ENCODE results near the gene CYP21A2. TPM values are rescaled to one million over a fixed set of nuclear protein-coding genes. Genes with fewer than 3 reads are reported as not detected.
"Not testable (repeated sequence)": the region's sequence is repeated elsewhere in the genome, so short reads cannot be mapped to it uniquely, and the experiment has no call there.

The CYP21A2 gene
- total RNA-seq, 4 donors from 2014 or later, result 0.16 to 0.41 TPM; not detected in 2

DNA sequence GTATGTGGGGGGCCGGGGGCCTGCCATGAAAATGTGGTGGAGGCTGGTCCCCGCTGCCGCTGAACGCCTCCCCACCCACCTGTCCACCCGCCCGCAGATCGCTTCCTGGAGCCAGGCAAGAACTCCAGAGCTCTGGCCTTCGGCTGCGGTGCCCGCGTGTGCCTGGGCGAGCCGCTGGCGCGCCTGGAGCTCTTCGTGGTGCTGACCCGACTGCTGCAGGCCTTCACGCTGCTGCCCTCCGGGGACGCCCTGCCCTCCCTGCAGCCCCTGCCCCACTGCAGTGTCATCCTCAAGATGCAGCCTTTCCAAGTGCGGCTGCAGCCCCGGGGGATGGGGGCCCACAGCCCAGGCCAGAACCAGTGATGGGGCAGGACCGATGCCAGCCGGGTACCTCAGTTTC is 30.2 kb upstream of the CYP21A2 start:
- H3K36me3 ChIP-seq; H3K27ac ChIP-seq; H3K27me3 ChIP-seq; ATAC-seq; DNase-seq; H3K9me3 ChIP-seq; H3K4me1 ChIP-seq; H3K4me3 ChIP-seq; in situ Hi-C loops (cut with MboI; ENCODE audit: low sequenced_read_pairs in 4 of 4); intact Hi-C loops (cut with DNase I; ENCODE audit: low total_unique reads): not testable (repeated sequence)

DNA sequence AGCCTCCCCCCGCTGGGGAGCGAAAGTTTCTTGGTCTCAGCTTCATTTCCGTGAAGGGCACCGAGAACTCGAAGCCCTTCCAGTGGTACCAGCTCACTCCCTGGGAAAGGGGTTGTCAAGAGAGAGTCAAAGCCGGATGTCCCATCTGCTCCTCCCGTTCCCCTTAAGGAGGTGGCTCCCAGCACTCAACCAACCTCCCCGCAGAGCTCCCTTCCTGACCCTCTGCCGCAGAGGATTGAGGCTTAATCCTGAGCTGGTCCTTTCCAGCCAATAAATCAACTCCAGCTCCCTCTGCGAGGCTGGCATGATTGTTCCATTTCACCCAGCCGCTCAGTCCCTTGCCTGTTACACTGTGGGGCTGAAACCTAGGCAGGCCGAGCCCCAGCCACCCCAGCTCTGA is 29.6 kb upstream of the CYP21A2 start:
- H3K27ac ChIP-seq; H3K27me3 ChIP-seq; H3K36me3 ChIP-seq; H3K4me1 ChIP-seq; DNase-seq; in situ Hi-C loops (cut with MboI; ENCODE audit: low sequenced_read_pairs in 4 of 4); H3K4me3 ChIP-seq; H3K9me3 ChIP-seq; intact Hi-C loops (cut with DNase I; ENCODE audit: low total_unique reads); ATAC-seq: not testable (repeated sequence)

DNA sequence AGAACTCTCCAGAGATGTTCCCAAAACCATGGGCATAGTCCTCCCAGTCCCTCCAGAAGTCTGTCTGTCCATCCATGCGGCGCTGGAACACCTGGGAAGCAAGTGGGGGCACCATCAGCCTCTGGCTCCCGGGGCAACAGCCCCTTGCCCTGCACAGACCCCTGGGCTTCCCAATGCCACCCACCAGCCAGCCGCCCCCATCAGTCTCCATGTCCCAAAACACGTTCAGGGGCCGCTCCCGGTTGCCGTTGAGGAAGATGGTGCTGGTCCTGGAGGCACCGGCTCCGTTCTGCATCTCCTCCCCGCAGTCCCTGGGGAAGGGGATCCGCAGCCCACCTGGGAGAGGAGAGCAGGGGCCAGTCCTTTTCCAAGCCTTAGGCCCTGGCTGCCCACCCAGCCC is 28.7 kb upstream of the CYP21A2 start:
- ATAC-seq; H3K36me3 ChIP-seq; intact Hi-C loops (cut with DNase I; ENCODE audit: low total_unique reads); H3K4me3 ChIP-seq; H3K27ac ChIP-seq; H3K27me3 ChIP-seq; in situ Hi-C loops (cut with MboI; ENCODE audit: low sequenced_read_pairs in 4 of 4); H3K4me1 ChIP-seq; DNase-seq; H3K9me3 ChIP-seq: not testable (repeated sequence)

DNA sequence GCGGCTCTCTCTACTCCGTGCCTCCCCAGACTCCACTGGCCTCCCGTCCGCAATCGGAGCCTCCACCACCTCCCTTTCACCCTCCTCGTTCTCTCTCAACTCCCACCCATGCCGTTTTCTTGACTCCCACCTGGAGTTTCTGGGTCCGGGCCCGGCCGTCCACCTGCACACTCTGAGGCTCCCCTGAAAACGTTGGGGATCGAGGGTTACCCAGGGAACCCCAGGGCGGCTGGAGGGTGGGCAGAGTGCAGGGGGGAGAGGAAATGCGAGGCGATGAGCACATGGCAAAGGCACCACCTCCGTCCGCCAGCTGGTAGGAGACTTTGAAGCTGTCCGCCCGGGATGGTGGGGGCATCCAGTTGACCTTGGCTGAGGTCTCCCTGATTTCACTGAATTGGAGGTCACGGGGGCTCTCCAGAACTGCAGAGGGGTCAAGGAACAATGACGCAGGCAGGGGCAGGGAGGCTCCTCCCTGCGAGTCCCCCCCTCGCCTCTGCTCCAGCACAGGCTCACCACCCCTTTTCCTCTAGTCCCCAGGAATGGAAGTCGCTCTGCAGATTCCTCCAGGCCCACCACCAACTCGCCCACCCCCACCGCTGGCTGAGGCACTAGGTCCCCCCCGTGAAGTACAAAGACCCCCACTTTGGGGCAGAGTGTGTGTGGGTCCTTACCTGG is 27.2 kb upstream of the CYP21A2 start:
- H3K9me3 ChIP-seq; DNase-seq; ATAC-seq; H3K4me3 ChIP-seq; intact Hi-C loops (cut with DNase I; ENCODE audit: low total_unique reads); H3K4me1 ChIP-seq; H3K36me3 ChIP-seq; H3K27me3 ChIP-seq; in situ Hi-C loops (cut with MboI; ENCODE audit: low sequenced_read_pairs in 4 of 4); H3K27ac ChIP-seq: not testable (repeated sequence)

DNA sequence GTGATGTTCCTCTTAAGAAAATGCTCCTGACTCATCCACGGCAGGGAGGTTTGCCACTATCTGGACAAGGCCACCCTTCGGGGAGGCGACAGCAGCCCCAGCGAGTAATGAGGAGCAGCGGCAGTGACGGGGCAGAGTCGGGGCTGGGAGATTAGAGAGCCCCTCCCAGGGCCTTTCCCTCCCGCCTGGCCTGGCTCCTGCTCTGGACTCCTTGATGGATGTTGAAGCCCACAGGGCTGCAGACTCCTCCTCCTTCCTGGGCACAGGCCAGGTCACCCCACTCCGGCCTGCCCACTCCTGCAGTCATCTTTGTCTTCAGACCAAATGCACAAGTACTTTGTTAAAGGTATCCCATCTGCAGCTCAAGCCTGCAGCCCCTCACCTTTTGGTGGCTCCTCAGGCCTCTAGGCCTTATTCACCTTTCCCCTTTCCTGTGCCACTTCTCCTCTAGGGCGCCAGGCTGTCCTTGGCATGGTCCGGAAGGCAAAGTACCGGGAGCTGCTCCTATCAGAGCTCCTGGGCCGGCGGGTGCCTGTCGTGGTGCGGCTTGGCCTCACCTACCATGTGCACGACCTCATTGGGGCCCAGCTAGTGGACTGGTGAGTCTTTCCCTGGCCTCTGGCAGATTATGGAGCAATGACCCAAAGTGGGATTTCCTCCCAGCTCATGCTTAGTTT is 25.1 kb upstream of the CYP21A2 start:
- H3K9me3 ChIP-seq; ATAC-seq; H3K27me3 ChIP-seq; intact Hi-C loops (cut with DNase I; ENCODE audit: low total_unique reads); in situ Hi-C loops (cut with MboI; ENCODE audit: low sequenced_read_pairs in 4 of 4); H3K27ac ChIP-seq; H3K4me1 ChIP-seq; H3K36me3 ChIP-seq; DNase-seq; H3K4me3 ChIP-seq: not testable (repeated sequence)

DNA sequence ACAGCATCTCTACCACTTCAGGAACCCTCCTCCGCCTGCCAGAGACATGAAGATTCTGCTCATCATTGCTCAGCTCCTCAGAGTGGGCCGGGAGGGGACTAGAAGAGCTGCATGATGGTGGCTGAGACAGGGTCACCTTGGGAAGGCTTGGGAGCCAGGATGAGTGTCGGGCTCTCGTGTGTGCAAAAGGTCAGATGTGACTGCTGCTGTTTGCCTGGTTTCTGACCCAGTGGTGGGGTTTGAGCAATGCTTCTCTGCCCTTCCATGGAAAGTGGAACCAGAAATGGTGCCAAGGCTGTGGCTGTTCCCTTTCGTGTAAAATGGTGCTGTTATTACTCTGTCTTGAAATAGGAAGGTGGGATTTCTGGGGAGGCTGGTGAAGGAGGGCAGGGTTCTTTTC is 24.5 kb upstream of the CYP21A2 start:
- ATAC-seq; in situ Hi-C loops (cut with MboI; ENCODE audit: low sequenced_read_pairs in 4 of 4); intact Hi-C loops (cut with DNase I; ENCODE audit: low total_unique reads); H3K36me3 ChIP-seq; H3K27me3 ChIP-seq; H3K4me1 ChIP-seq; DNase-seq; H3K9me3 ChIP-seq; H3K27ac ChIP-seq; H3K4me3 ChIP-seq: not testable (repeated sequence)

DNA sequence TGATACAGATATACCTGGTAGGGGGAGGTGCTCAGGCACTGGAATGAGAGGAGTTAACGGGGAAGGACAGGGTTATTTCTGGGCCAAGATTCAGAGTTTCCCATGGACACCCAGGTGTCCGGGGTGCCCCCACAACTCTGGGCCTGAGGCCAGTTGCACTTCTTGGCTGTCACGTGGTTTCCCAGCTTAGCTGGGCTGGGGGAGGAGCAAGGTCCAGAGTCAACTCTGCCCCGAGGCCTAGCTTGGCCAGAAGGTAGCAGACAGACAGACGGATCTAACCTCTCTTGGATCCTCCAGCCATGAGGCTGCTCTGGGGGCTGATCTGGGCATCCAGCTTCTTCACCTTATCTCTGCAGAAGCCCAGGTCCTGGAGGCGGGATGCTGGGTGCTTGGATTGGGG is 23.7 kb upstream of the CYP21A2 start, which contains the start of gene C4B:
TSS of gene C4B (plus strand) at position 249 of the 400 bp plus-strand sequence. CDS start at position 300, 51 bp downstream.
- H3K9me3 ChIP-seq; H3K36me3 ChIP-seq; H3K4me1 ChIP-seq; in situ Hi-C loops (cut with MboI; ENCODE audit: low sequenced_read_pairs in 4 of 4); H3K4me3 ChIP-seq; H3K27me3 ChIP-seq; H3K27ac ChIP-seq; intact Hi-C loops (cut with DNase I; ENCODE audit: low total_unique reads); ATAC-seq; DNase-seq: not testable (repeated sequence)

DNA sequence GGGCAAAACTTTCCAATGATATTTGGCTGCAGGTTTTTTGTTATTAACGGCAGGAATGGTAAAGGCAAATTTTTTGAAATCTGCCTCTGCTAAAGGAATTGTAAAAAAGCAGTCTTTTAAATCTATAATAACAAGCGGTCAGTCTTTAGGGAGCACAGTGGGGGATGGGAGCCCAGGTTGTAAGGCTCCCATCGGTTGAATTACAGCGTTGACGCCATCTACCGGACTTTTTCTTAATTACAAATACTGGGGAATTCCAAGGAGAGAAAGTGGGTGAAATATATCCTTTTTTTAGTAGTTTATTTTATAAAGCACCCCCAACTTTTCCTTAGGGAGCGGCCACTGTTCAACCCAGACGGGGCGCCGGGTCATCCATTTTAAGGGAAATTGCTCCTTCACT is 16.1 kb upstream of the CYP21A2 start:
- H3K4me1 ChIP-seq; H3K27ac ChIP-seq; H3K9me3 ChIP-seq; H3K36me3 ChIP-seq; in situ Hi-C loops (cut with MboI; ENCODE audit: low sequenced_read_pairs in 4 of 4); H3K4me3 ChIP-seq; DNase-seq; H3K27me3 ChIP-seq; intact Hi-C loops (cut with DNase I; ENCODE audit: low total_unique reads); ATAC-seq: not testable (repeated sequence)

DNA sequence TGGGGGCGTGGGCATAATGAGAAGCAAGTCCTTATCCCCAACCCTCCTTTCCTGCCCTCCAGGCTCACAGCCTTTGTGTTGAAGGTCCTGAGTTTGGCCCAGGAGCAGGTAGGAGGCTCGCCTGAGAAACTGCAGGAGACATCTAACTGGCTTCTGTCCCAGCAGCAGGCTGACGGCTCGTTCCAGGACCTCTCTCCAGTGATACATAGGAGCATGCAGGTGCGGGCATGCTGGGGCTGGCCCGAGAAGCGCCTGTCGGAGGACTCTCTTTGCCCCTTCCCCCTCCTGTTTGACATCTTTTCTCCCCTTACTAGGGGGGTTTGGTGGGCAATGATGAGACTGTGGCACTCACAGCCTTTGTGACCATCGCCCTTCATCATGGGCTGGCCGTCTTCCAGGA is 9.6 kb upstream of the CYP21A2 start:
- H3K36me3 ChIP-seq; H3K27me3 ChIP-seq; in situ Hi-C loops (cut with MboI; ENCODE audit: low sequenced_read_pairs in 4 of 4); H3K4me3 ChIP-seq; intact Hi-C loops (cut with DNase I; ENCODE audit: low total_unique reads); ATAC-seq; H3K9me3 ChIP-seq; DNase-seq; H3K27ac ChIP-seq; H3K4me1 ChIP-seq: not testable (repeated sequence)

DNA sequence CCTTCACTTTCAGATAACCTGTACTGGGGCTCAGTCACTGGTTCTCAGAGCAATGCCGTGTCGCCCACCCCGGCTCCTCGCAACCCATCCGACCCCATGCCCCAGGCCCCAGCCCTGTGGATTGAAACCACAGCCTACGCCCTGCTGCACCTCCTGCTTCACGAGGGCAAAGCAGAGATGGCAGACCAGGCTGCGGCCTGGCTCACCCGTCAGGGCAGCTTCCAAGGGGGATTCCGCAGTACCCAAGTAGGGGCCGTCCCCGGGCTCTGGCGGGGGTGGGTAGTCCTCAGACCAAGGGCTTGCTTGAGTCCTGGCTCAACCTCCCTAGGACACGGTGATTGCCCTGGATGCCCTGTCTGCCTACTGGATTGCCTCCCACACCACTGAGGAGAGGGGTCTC is 8.7 kb upstream of the CYP21A2 start:
- intact Hi-C loops (cut with DNase I; ENCODE audit: low total_unique reads); ATAC-seq; H3K36me3 ChIP-seq; H3K27ac ChIP-seq; H3K4me3 ChIP-seq; H3K9me3 ChIP-seq; H3K27me3 ChIP-seq; H3K4me1 ChIP-seq; DNase-seq; in situ Hi-C loops (cut with MboI; ENCODE audit: low sequenced_read_pairs in 4 of 4): not testable (repeated sequence)

DNA sequence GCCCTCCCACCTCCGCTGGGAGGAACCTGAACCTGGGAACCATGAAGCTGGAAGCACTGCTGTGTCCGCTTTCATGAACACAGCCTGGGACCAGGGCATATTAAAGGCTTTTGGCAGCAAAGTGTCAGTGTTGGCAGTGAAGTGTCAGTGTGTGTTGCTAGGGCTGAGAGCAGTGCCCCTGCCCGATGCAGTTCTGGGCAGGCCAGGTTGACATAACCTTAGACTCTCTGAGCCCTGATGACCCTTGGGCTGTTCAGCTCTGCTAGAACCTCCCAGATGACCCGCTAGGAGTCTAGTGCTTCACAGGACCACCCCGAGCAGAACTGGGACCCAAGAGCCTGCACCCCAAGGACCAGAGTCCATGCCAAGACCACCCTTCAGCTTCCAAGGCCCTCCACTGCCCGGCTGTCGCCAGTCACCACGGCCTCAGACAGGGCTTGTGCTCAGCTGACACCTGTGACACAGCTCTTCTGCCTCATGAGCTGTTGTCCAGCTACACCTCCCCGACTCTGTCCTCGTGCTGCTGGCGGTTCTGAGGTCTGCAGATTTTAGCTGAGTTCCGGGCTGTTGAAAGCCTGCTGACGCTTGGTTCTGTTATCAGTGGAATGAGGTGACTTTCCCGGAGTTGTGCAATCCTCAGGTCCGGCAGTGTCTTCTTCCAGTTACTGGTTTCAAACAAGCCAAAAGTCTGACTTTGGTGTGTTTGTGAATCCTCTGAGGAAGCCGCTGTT is 2.8 kb upstream of the CYP21A2 start:
- H3K4me3 ChIP-seq; H3K27ac ChIP-seq; intact Hi-C loops (cut with DNase I; ENCODE audit: low total_unique reads); H3K27me3 ChIP-seq; H3K9me3 ChIP-seq; H3K4me1 ChIP-seq; DNase-seq; H3K36me3 ChIP-seq; in situ Hi-C loops (cut with MboI; ENCODE audit: low sequenced_read_pairs in 4 of 4); ATAC-seq: not testable (repeated sequence)

DNA sequence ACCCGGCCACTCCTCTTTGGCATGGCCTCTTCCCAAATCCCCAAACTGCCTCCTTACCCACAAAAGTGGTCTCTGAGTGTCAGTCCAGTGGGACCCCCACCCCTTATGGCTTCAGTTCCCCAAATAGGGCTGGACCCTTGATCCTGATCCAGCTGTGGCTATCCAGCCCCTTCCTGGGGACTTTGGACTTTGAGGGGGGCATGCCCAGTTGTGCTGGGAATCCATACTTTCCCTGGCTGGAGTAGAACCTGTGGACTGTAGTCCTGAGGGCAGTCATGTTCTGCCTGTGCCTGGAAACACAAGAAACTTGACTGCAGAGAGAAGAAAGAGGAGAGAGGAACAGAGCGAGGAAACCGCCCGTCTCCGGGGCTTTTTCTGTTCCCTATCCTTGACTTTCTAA is 1.1 kb upstream of the CYP21A2 start:
- in situ Hi-C loops (cut with MboI; ENCODE audit: low sequenced_read_pairs in 4 of 4); DNase-seq; ATAC-seq; intact Hi-C loops (cut with DNase I; ENCODE audit: low total_unique reads); H3K27me3 ChIP-seq; H3K4me1 ChIP-seq; H3K4me3 ChIP-seq; H3K36me3 ChIP-seq; H3K27ac ChIP-seq; H3K9me3 ChIP-seq: not testable (repeated sequence)
